GM18909 (cell line): ENCODE results near the gene GUCY2D.
"Not testable (repeated sequence)": the region's sequence is repeated elsewhere in the genome, so short reads cannot be mapped to it uniquely, and the experiment has no call there.

ENCODE experiments used
- ATAC-seq: cut with Tn5 transposase; IDR thresholded peaks from one replicate; pipeline ENCODE4 v1.9.1; 2021; ENCODE audit warnings: mild to moderate bottlenecking; ENCODE audit not compliant: unreplicated experiment, poor library complexity

The GUCY2D gene

DNA sequence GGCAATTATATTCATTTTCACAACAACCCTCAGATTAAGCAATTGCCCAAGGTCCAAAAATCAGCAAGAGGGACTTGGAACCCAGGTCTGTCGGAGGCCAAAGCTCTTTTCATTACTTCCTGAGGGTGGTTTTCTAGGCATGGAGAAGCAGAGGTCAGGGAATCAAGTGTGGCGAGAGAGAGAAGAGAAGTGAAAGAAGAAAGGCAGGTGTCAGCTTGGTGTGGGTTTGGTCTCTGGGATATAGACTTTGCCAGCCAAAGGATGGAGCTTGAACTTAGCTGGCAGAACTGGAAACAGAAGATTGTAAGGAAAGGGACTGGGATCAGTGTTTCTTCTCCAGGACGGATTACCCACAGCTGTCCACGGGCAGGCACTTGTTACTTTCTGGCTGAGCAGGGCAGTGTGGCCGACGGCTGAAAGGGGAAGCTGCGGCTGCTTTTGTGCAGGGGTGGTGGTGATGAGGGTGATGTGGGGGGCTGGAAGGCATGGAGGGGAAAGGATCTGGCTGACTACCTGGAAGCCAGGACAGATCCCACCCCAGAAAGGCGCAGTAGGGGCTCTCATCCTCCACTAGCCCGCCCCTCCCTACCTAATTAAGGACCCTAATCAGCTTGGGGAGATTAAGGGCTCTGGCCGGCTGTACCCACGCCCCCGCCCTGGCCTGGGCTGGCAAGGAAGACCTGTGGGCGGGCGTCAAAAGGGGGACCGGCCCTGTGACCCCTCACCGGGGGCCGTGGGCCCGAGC is at the start of gene GUCY2D:
Gene GUCY2D (plus strand): TSS at position 640 of the 745 bp plus-strand sequence. CDS start 433 bp downstream, outside the sequence.
- ATAC-seq = no peak

GRCh38 chr17:7953266-7953665 is 49.1 kb upstream of the GUCY2D start:
- ATAC-seq = not testable (repeated sequence)

- no peak for ATAC-seq
Measured at GRCh38 chr17:7955414-7956227, 46.8 kb upstream of the GUCY2D start.

- no peak for ATAC-seq
Measured at GRCh38 chr17:7956228-7956965, 46.0 kb upstream of the GUCY2D start.

DNA sequence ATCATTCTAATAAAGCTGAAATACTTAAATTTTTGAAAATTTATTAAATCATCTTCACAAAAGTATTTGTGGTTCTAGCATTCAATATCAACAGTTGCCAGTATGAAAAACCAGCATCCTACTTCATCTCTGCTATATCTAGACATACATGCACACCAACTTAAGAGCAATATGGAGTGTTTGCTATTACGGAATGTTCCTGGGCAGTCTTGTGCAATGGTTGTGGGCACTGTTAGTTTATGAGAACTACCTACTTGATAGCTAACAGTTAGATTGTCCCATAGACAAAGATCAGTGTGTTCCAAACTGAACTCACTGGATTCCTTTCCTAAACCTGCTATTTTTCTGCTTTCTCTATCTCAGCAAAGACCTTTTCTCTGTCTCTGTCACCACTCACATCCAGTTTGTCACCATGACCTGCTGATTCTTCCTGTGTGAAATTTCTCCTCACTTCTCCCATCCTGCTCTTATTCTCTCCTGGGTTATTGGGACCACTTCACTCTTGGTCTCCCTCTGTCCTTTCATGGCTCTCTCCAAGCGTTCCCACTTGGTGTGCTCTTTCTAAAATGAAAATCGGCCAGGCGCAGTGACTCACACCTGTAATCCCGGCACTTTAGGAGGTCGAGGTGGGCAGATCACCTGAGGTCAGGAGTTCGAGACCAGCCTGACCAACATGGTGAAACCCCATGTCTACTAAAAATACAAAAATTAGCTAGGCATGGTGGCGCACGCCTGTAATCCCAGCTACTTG is 42.7 kb upstream of the GUCY2D start:
- ATAC-seq = no peak

DNA sequence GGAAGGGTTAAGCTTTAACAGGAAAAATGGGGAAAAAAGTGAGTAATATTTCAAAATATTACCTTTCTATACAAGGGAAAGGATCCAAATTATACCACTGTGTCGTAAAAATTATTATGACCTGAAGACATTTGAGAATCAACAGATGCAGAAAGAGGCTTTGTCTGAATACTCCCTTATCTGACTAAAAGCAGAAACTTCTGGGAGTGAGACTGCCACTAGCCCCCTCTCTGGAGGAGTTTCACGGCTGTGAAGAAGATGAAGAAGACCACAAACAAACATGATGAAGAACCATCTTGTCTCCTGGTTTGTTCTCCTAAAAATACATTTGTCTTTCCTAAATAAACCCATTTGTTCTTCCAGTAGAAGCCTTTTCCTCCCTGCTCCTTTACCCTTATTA is 41.0 kb upstream of the GUCY2D start:
- no peak for ATAC-seq

- no peak for ATAC-seq
Measured at GRCh38 chr17:7967751-7968150, 34.7 kb upstream of the GUCY2D start.

GRCh38 chr17:7969433-7969832 is 33.0 kb upstream of the GUCY2D start:
- ATAC-seq = no peak

DNA sequence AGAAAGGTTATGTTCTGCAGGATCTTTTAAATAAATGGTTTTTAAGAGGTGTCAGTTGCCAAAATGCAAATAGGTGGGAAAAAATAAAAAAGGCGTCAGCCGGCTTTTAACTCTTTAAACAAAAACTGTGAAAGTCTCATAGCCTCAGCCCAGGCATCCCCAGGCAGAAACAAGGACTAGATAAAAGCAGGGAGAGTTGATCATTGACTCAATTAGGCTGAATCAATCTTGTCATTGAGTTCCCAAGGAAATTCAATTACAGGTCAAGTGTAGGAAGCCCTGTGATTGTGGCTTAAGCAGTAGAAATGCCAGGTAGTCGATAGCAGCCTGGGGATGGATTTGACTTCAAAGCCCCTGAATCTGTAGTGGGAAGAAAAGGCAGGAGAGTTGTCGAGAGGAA is 30.8 kb upstream of the GUCY2D start:
- no peak for ATAC-seq

GRCh38 chr17:7972131-7972785 is 30.2 kb upstream of the GUCY2D start:
- no peak for ATAC-seq

DNA sequence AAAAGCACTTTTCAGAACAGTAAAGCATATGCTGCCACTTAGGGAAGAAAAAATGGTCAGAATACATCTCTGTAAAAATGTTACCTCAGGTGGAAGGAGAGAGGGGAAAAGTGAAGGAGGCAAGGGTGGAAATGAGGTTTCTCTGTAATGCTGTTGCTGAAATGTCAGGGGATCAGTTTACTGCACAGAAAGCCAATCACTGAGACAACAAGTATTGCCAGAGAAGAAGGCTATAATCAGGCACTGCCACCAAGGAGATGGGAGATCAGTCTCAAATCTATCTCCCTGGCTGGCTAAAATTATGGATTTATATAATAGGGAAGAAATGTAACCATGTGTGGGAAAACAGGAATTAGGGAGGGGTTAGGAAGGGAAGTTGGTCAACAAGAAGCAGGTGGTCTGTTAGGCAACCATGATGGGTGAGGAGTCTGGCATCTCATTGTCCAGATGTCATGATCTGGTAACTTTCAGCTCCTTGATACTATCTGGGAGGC is 27.7 kb upstream of the GUCY2D start:
- ATAC-seq = no peak

- no peak for ATAC-seq
Measured at GRCh38 chr17:7977039-7977438, 25.4 kb upstream of the GUCY2D start.

- ATAC-seq = no peak
Measured at GRCh38 chr17:7977805-7978204, 24.6 kb upstream of the GUCY2D start.

DNA sequence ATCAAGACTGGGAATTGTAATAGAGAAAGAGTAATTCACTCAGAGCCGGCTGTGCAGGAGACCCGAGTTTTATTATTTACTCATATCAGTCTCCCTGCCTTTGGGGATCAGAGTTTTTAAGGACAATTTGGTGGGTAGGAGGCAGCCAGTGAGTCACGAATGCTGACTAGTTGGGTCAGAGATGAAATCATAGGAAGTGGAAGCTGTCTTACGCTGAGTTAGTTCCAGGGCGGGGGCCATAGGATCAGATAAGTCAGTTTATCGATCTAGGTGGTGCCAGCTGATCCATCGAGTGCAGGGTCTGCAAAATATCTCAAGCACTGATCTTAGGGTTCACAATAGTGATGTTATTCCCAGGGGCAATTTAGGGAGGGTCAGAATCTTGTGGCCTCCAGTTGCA is 20.2 kb upstream of the GUCY2D start:
- no peak for ATAC-seq

- no peak for ATAC-seq
Measured at GRCh38 chr17:7982666-7983065, 19.7 kb upstream of the GUCY2D start.

DNA sequence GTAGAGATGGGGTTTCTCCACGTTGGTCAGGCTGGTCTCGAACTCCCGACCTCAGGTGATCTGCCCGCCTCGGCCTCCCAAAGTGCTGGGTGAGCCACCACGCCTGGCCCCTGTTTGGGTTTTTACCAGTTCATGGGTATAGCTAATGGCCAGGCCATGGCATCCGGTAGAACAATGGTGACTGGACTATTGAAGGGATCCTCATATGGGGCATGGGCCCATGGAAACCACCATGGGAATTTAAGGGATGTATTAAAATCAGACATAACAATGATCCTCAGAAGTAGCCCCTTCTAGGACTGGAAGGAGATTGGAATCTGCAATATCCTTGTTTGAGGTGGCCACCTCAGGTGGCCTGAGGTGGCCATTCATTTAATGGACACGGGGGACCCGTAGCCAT is 17.5 kb upstream of the GUCY2D start:
- ATAC-seq = no peak

DNA sequence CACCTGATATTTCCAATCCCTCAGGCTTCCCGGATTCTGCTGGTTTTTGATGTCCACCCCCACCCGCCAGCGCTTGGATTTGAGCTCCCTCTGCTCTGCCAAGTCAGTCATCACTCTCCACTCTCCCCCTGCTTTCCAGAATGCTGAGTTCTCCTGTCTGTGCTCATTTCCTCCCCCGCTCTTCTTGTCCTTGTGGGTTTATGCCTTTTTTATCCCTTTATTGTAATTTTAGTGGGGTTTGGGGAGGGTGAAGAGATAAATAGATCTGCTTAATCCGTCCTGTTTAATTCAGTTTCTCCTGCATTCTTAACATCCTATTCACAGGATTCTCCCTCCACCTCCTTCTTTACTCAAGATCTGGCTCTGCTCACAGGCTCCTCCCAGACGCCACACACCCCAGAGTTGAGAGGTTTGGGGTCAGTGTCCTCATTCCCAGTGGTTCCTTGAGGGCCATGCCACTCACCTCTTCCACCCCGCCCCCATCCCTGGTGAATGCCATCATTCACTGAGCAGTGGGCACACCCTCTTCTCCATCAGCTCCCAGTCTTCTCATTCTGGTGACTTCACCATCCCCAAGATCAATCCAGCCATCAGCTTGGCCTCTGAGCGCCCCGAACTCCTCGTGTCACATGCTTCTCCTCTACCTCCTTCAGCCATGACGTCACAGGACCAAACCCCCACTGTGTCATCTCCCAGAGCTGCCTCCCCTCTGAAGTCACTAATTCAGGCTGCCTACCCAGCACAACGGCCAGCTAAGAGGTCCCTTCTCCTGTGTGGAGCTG is 15.1 kb upstream of the GUCY2D start:
- no peak for ATAC-seq

GRCh38 chr17:7988750-7989178 is 13.7 kb upstream of the GUCY2D start:
- no peak for ATAC-seq
